CD14-positive monocyte (primary cell): ENCODE data around the gene RBM38. TPM values are rescaled to one million over a fixed set of nuclear protein-coding genes. Genes with fewer than 3 reads are reported as not detected.

Experiments
- DNase-seq, 3 donors: peaks; one replicate each; pipeline ENCODE4 v3.0.0-alpha.2; 2011 to 2022
- H2AFZ ChIP-seq: 2 replicates; pipeline ENCODE4 v1.6.0; 2012; ENCODE audit warnings: mild to moderate bottlenecking, low read depth, low read length, inconsistent platforms; ENCODE audit not compliant: insufficient read depth, poor library complexity, severe bottlenecking
- H3K27ac ChIP-seq, 2 donors: 1 replicate in 1 of 2; 2 replicates in 1 of 2; pipeline ENCODE4 v1.5.1; 2012 to 2013; ENCODE audit warnings: low read length in 2 of 2, control low read depth in 1 of 2, inconsistent platforms in 1 of 2, low read depth in 1 of 2, mild to moderate bottlenecking in 1 of 2
- H3K27me3 ChIP-seq, 2 donors: one replicate each; pipeline versions ENCODE4 v1.6.0 to v1.6.1; 2011 to 2013; ENCODE audit warnings: low read length in 2 of 2; ENCODE audit not compliant: control insufficient read depth in 2 of 2, insufficient read depth in 2 of 2
- H3K36me3 ChIP-seq, 2 donors: replicated peaks in 1 of 2; 1 replicate in 1 of 2; 2 replicates in 1 of 2; pipeline versions ENCODE4 v1.5.1 to v1.6.1; 2012 to 2013; ENCODE audit warnings: low read length in 2 of 2, control low read depth in 1 of 2, inconsistent platforms in 1 of 2, mild to moderate bottlenecking in 1 of 2; ENCODE audit not compliant: insufficient read depth in 2 of 2, control insufficient read depth in 1 of 2
- H3K4me1 ChIP-seq, 2 donors: 1 replicate in 1 of 2; 2 replicates in 1 of 2; pipeline versions ENCODE4 v1.5.1 to v1.6.1; 2012 to 2013; ENCODE audit warnings: low read length in 2 of 2, control low read depth in 1 of 2, inconsistent platforms in 1 of 2, mild to moderate bottlenecking in 1 of 2, moderate library complexity in 1 of 2; ENCODE audit not compliant: insufficient read depth in 2 of 2, control insufficient read depth in 1 of 2
- H3K4me2 ChIP-seq: replicated peaks from 2 replicates; pipeline ENCODE3; 2012; ENCODE audit warnings: low read length, moderate library complexity, mild to moderate bottlenecking; ENCODE audit not compliant: poor library complexity, severe bottlenecking; ENCODE audit errors: extremely low read depth
- H3K4me3 ChIP-seq, 3 experiments: fragments of 200-600 bp in 1 of 3; sonication (generic) in 1 of 3; replicated peaks in 1 of 3; 1 replicate in 2 of 3; 2 replicates in 1 of 3; pipeline ENCODE4 v1.5.1; 2011 to 2013; ENCODE audit warnings: low read length in 3 of 3, mild to moderate bottlenecking in 3 of 3, control low read depth in 2 of 3, low read depth in 2 of 3, inconsistent platforms in 1 of 3, moderate library complexity in 1 of 3
- H3K79me2 ChIP-seq: 2 replicates; pipeline ENCODE4 v1.6.0; 2012; ENCODE audit warnings: mild to moderate bottlenecking, control low read depth, inconsistent platforms, low read length, moderate library complexity; ENCODE audit not compliant: insufficient read depth
- H3K9ac ChIP-seq: 2 replicates; pipeline ENCODE4 v1.6.0; 2017; ENCODE audit warnings: low read length, mild to moderate bottlenecking; ENCODE audit not compliant: insufficient read depth, poor library complexity, severe bottlenecking
- H3K9me3 ChIP-seq, 2 donors: replicated peaks in 1 of 2; 1 replicate in 1 of 2; 2 replicates in 1 of 2; pipeline versions ENCODE4 v1.5.1 to v1.6.1; 2012 to 2013; ENCODE audit warnings: low read length in 2 of 2, control low read depth in 1 of 2; ENCODE audit not compliant: control insufficient read depth in 1 of 2, insufficient read depth in 1 of 2
- H4K20me1 ChIP-seq: 2 replicates; pipeline ENCODE4 v1.6.0; 2012; ENCODE audit warnings: mild to moderate bottlenecking, low read length, control low read depth, moderate library complexity; ENCODE audit not compliant: insufficient read depth
- H3K27ac Mint-ChIP-seq, 7 donors: one replicate each; pipeline ENCODE4 v1.8.0; 2020; ENCODE audit warnings: mild to moderate bottlenecking in 7 of 7, mixed read lengths in 7 of 7, moderate library complexity in 6 of 7, inconsistent platforms in 2 of 7
- H3K27me3 Mint-ChIP-seq, 3 donors: one replicate each; pipeline ENCODE4 v1.8.0; 2021 to 2022; ENCODE audit warnings: low read depth in 3 of 3, mild to moderate bottlenecking in 3 of 3, mixed read lengths in 3 of 3, moderate library complexity in 3 of 3, inconsistent platforms in 1 of 3
- H3K36me3 Mint-ChIP-seq, 2 donors: one replicate each; pipeline ENCODE4 v1.8.0; 2020; ENCODE audit warnings: mixed read lengths in 2 of 2, inconsistent platforms in 1 of 2, mild to moderate bottlenecking in 1 of 2
- H3K4me1 Mint-ChIP-seq: one replicate; pipeline ENCODE4 v1.8.0; 2020; ENCODE audit warnings: mild to moderate bottlenecking, mixed read lengths
- H3K4me3 Mint-ChIP-seq, 2 donors: one replicate each; pipeline ENCODE4 v1.8.0; 2020; ENCODE audit warnings: mild to moderate bottlenecking in 2 of 2, mixed read lengths in 2 of 2, moderate library complexity in 1 of 2
- H3K9me3 Mint-ChIP-seq, 7 donors: one replicate each; pipeline ENCODE4 v1.8.0; 2020 to 2022; ENCODE audit warnings: mixed read lengths in 7 of 7, mild to moderate bottlenecking in 6 of 7, moderate library complexity in 6 of 7, inconsistent platforms in 2 of 7
- CTCF ChIP-seq: fragments of 200-600 bp; IDR thresholded peaks from one replicate; pipeline ENCODE4 v1.8.0; 2022; ENCODE audit warnings: antibody characterized with exemption, mild to moderate bottlenecking
- WGBS: methylation state at CpG from one replicate; pipeline ENCODE4 v1.1.5; 2013; ENCODE audit warnings: missing lambda C conversion rate; ENCODE audit not compliant: insufficient coverage; 5-methylcytosine and 5-hydroxymethylcytosine counted together
- intact Hi-C, 2 donors: fragments of 100-400 bp; cut with micrococcal nuclease; formaldehyde crosslinking; loops; one replicate each; pipeline versions ENCODE4 v1.15.0 to v1.15.1; 2023
- polyA plus RNA-seq, 3 donors: library from polyadenylated mRNA; depleted of rRNA in 1 of 3; unstranded in 2 of 3; stranded (reverse) in 1 of 3; fragments of 300-500 nt in 2 of 3; fragments of >200 nt in 1 of 3; fragmentation: Illumina TruSeq in 2 of 3; gene quantifications; 1 replicate in 2 of 3; 2 replicates in 1 of 3; pipeline ENCODE4 v1.2.3, GENCODE V29; 2012 to 2021

The RBM38 gene
- polyA plus RNA-seq, 3 donors, result 7.5 to 48.3 (median 17.8) TPM

- no peak overlapping the region for H2AFZ ChIP-seq
- H3K36me3 ChIP-seq, result peaks cover 22 to 28% of the 10 kb centered on the region in 2 donors
- WGBS, result 90% methylated on average over 7 of the region's 8 CpGs
- peaks cover 0 to 3% (median 0%) of the 10 kb centered on the region in 7 donors for H3K9me3 Mint-ChIP-seq
- H3K79me2 ChIP-seq, result no peaks in the 10 kb centered on the region
- no peak overlapping the region for H3K4me3 Mint-ChIP-seq
- no peak for DNase-seq
- no peak for TF ChIP-seq CTCF
- no peak overlapping the region for H3K27ac ChIP-seq
- H3K4me3 ChIP-seq, result no peak overlapping the region
- no peak overlapping the region for H3K9ac ChIP-seq
- H3K9me3 ChIP-seq, result no peaks in the 10 kb centered on the region
- peaks cover 0 to 2% (median 1%) of the 10 kb centered on the region in 3 donors for H3K27me3 Mint-ChIP-seq
- H3K4me2 ChIP-seq, result no peak overlapping the region
- intact Hi-C loops, result no loop called here
- H3K27ac Mint-ChIP-seq, result peak overlapping the region in 1 of 7 donors; percentile 58
- peaks cover 26% of the 10 kb centered on the region for H4K20me1 ChIP-seq
- peaks cover 35% of the 10 kb centered on the region for H3K4me1 Mint-ChIP-seq
- H3K36me3 Mint-ChIP-seq, result peaks cover 24 to 30% of the 10 kb centered on the region in 2 donors
- H3K27me3 ChIP-seq, result no peaks in the 10 kb centered on the region
- H3K4me1 ChIP-seq, result peaks cover 21 to 27% of the 10 kb centered on the region in 2 donors
These were observed 21.3 kb downstream of the RBM38 start for GRCh38 chr20:57412347-57413029.

GRCh38 chr20:57413986-57414385 is 22.8 kb downstream of the RBM38 start:
- no peak overlapping the region for H3K4me2 ChIP-seq
- H3K27ac ChIP-seq, result no peak overlapping the region
- peaks cover 38% of the 10 kb centered on the region for H3K4me1 Mint-ChIP-seq
- H3K4me3 ChIP-seq, result no peak overlapping the region
- no peaks in the 10 kb centered on the region for H3K79me2 ChIP-seq
- no peak overlapping the region for H2AFZ ChIP-seq
- H4K20me1 ChIP-seq, result peaks cover 11% of the 10 kb centered on the region
- H3K4me3 Mint-ChIP-seq, result no peak overlapping the region
- H3K27me3 ChIP-seq, result no peaks in the 10 kb centered on the region
- no peak for TF ChIP-seq CTCF
- peaks cover 21 to 27% of the 10 kb centered on the region in 2 donors for H3K4me1 ChIP-seq
- DNase-seq, result no peak
- peaks cover 9 to 15% of the 10 kb centered on the region in 2 donors for H3K36me3 Mint-ChIP-seq
- intact Hi-C loops, result no loop called here
- WGBS, result 94% methylated on average over 5 of the region's 10 CpGs
- H3K9ac ChIP-seq, result no peak overlapping the region
- no peak overlapping the region for H3K27ac Mint-ChIP-seq
- peaks cover 0 to 3% (median 0%) of the 10 kb centered on the region in 7 donors for H3K9me3 Mint-ChIP-seq
- H3K9me3 ChIP-seq, result no peaks in the 10 kb centered on the region
- H3K36me3 ChIP-seq, result peaks cover 7 to 13% of the 10 kb centered on the region in 2 donors
- peaks cover 0 to 5% (median 1%) of the 10 kb centered on the region in 3 donors for H3K27me3 Mint-ChIP-seq
